C4-2B (cell line): Measurements from ENCODE around the gene FRS3.

Source experiments
- CTCF ChIP-seq: fragments of 450-650 bp; conservative IDR thresholded peaks from 2 replicates; pipeline ENCODE4 v1.5.1; 2017; ENCODE audit warnings: mild to moderate bottlenecking
- ZFX ChIP-seq: fragments of 450-650 bp; IDR thresholded peaks from 2 replicates; pipeline ENCODE4 v1.6.1; 2017

- TF ChIP-seq CTCF (no peak), ZFX (no peak)
Observed at GRCh38 chr6:41748542-41748941, 31.2 kb downstream of the FRS3 start.
